Stimulated activated CD8-positive, alpha-beta memory T cell treated with anti-CD3 and anti-CD28 coated beads, Interleukin-15, amount 100 ng/mL, for 1 hour (primary cell): Measurements from ENCODE around the gene LINC00305.

Source experiments
- DNase-seq: peaks from one replicate; pipeline ENCODE4 v3.0.0-alpha.2; 2020; ENCODE audit warnings: low read depth

LINC00305 gene

DNA sequence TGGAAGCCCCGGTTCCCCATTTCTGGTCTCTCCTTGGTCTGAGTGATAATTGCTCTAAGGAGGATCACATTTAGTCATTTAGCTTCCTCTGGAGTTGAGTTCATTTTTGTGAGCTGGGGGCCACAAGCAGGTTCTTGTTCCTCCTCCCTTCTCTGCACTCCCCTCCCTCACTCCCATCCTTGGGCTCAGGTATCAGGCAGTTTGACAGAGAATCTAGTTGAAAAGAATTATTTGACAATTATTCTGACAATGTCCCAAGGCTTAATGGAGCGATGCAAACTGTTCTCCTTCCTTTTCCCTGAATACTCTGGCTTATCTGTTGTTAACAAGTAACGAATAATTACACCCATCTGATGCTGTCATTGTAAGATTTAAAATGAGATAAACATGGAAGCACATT, 117.5 kb downstream of the LINC00305 start:
- no peak for DNase-seq
